Measurements from ENCODE around the gene UNC5C.

DNA sequence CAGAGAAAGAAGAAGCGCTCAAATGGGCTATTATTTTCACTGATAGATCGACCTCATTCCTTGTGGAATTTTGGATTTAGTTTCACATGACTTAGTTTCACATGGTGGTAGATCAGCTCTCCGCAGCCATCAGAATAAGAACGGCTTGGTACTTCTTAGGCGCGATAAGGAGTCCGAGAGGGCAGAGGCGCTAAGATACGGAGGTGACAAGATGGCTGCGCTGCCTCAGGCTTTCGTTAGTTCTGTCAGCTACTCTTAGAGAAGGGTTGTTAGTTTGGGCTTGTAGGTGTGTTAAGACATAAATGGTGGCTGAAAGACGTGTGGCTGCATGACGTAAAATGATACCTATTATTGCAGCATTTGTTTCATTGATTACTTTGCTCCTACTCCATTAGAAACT lies 169.1 kb downstream of the UNC5C start:
- no peak for TF ChIP-seq EZH2 (IDR thresholded peaks at IDR 0.05; ENCODE audit: low read length)
- TF ChIP-seq, protein P1, sequence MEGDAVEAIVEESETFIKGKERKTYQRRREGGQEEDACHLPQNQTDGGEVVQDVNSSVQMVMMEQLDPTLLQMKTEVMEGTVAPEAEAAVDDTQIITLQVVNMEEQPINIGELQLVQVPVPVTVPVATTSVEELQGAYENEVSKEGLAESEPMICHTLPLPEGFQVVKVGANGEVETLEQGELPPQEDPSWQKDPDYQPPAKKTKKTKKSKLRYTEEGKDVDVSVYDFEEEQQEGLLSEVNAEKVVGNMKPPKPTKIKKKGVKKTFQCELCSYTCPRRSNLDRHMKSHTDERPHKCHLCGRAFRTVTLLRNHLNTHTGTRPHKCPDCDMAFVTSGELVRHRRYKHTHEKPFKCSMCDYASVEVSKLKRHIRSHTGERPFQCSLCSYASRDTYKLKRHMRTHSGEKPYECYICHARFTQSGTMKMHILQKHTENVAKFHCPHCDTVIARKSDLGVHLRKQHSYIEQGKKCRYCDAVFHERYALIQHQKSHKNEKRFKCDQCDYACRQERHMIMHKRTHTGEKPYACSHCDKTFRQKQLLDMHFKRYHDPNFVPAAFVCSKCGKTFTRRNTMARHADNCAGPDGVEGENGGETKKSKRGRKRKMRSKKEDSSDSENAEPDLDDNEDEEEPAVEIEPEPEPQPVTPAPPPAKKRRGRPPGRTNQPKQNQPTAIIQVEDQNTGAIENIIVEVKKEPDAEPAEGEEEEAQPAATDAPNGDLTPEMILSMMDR (optimal IDR thresholded peaks at IDR 0.05 in 1 of 3, IDR thresholded peaks at IDR 0.05 in 1 of 3, conservative IDR thresholded peaks at IDR 0.05 in 1 of 3; ENCODE audit: extremely low read depth in 1 of 3, insufficient read depth in 2 of 3, low read length in 3 of 3), result no peak

Measured in keratinocyte (primary cell).